GM21390 (cell line): ENCODE data around the gene CCDC190.
"Not testable (repeated sequence)": the region's sequence is repeated elsewhere in the genome, so short reads cannot be mapped to it uniquely, and the experiment has no call there.

ENCODE experiments used
- ATAC-seq: cut with Tn5 transposase; IDR thresholded peaks from one replicate; pipeline ENCODE4 v1.9.1; 2021; ENCODE audit not compliant: unreplicated experiment

Gene CCDC190

GRCh38 chr1:162861101-162861500 lies at the start of gene CCDC190:
Gene CCDC190, minus strand, starts transcription at chr1:162861175. Its CDS starts 1,529 bp downstream, at chr1:162859646.
- ATAC-seq, result no peak

GRCh38 chr1:162910161-162910560 lies 49.2 kb upstream of the CCDC190 start:
- ATAC-seq, result no peak

- no peak for ATAC-seq
These were observed 47.8 kb upstream of the CCDC190 start for GRCh38 chr1:162908780-162909179.

- no peak for ATAC-seq
These were observed 47.3 kb upstream of the CCDC190 start for GRCh38 chr1:162908236-162908635.

GRCh38 chr1:162906485-162906884 lies 45.5 kb upstream of the CCDC190 start:
- ATAC-seq, result no peak

- ATAC-seq, result no peak
These were observed 44.5 kb upstream of the CCDC190 start for GRCh38 chr1:162905174-162906158.

GRCh38 chr1:162904579-162904978 lies 43.6 kb upstream of the CCDC190 start:
- no peak for ATAC-seq

GRCh38 chr1:162904023-162904422 lies 43.0 kb upstream of the CCDC190 start:
- ATAC-seq, result no peak

GRCh38 chr1:162903246-162903645 lies 42.3 kb upstream of the CCDC190 start:
- ATAC-seq, result no peak

GRCh38 chr1:162902416-162902815 lies 41.4 kb upstream of the CCDC190 start:
- ATAC-seq, result no peak

- ATAC-seq, result no peak
These were observed 40.3 kb upstream of the CCDC190 start for GRCh38 chr1:162901243-162901642.

GRCh38 chr1:162899422-162900146 lies 38.6 kb upstream of the CCDC190 start:
- no peak for ATAC-seq

GRCh38 chr1:162893612-162893908 lies 32.6 kb upstream of the CCDC190 start:
- ATAC-seq, result no peak

- no peak for ATAC-seq
These were observed 32.1 kb upstream of the CCDC190 start for GRCh38 chr1:162892906-162893611.

GRCh38 chr1:162889989-162890388 lies 29.0 kb upstream of the CCDC190 start:
- ATAC-seq, result no peak

- no peak for ATAC-seq
These were observed 25.7 kb upstream of the CCDC190 start for GRCh38 chr1:162886705-162887104.

- no peak for ATAC-seq
These were observed 24.3 kb upstream of the CCDC190 start for GRCh38 chr1:162885265-162885664.

- no peak for ATAC-seq
These were observed 23.9 kb upstream of the CCDC190 start for GRCh38 chr1:162884831-162885230.

GRCh38 chr1:162882248-162882674 lies 21.3 kb upstream of the CCDC190 start:
- no peak for ATAC-seq

GRCh38 chr1:162881590-162881989 lies 20.6 kb upstream of the CCDC190 start:
- ATAC-seq, result no peak

GRCh38 chr1:162880617-162881016 lies 19.6 kb upstream of the CCDC190 start:
- ATAC-seq, result not testable (repeated sequence)
